Smooth muscle cell (in vitro differentiated cells): ENCODE measurements around the gene ZNF474. TPM values are rescaled to one million over a fixed set of nuclear protein-coding genes. Genes with fewer than 3 reads are reported as not detected.

Experiments used
- DNase-seq: peaks from one replicate; lab custom pipeline; 2025; ENCODE audit not compliant: unreplicated experiment; lab: John Stamatoyannopoulos, UW
- H2AFZ ChIP-seq: fragments of 200-600 bp; sonication (generic); 2 replicates; pipeline ENCODE4 v1.6.0; 2016; ENCODE audit warnings: antibody characterized with exemption, low read depth, mild to moderate bottlenecking
- H3F3A ChIP-seq: fragments of 200-600 bp; sonication (generic); 2 replicates; pipeline ENCODE4 v1.6.0; 2017; ENCODE audit warnings: antibody characterized with exemption, low read depth
- H3K27ac ChIP-seq: fragments of 200-600 bp; sonication (generic); 2 replicates; pipeline ENCODE4 v1.5.1; 2016; ENCODE audit warnings: low read depth, mild to moderate bottlenecking
- H3K27me3 ChIP-seq: fragments of 200-600 bp; sonication (generic); 2 replicates; pipeline ENCODE4 v1.6.1; 2016; ENCODE audit warnings: low read depth, mild to moderate bottlenecking
- H3K36me3 ChIP-seq: fragments of 200-600 bp; sonication (generic); 2 replicates; pipeline ENCODE4 v1.5.1; 2016; ENCODE audit warnings: low read depth
- H3K4me1 ChIP-seq: fragments of 200-600 bp; sonication (generic); 2 replicates; pipeline ENCODE4 v1.5.1; 2016; ENCODE audit warnings: low read depth
- H3K4me2 ChIP-seq: fragments of 200-600 bp; sonication (generic); 2 replicates; pipeline ENCODE4 v1.6.0; 2016; ENCODE audit warnings: mild to moderate bottlenecking
- H3K4me3 ChIP-seq: fragments of 200-600 bp; sonication (generic); 2 replicates; pipeline ENCODE4 v1.5.1; 2016; ENCODE audit warnings: mild to moderate bottlenecking
- H3K79me2 ChIP-seq: fragments of 200-600 bp; sonication (generic); 2 replicates; pipeline ENCODE4 v1.6.0; 2016; ENCODE audit warnings: low read depth, mild to moderate bottlenecking
- H3K9ac ChIP-seq: fragments of 200-600 bp; sonication (generic); 2 replicates; pipeline ENCODE4 v1.6.0; 2016; ENCODE audit warnings: low read depth
- H3K9me3 ChIP-seq: fragments of 200-600 bp; sonication (generic); replicated peaks from 2 replicates; pipeline ENCODE4 v1.5.1; 2016; ENCODE audit warnings: low read depth
- H4K20me1 ChIP-seq: fragments of 200-600 bp; sonication (generic); 2 replicates; pipeline ENCODE4 v1.6.0; 2016; ENCODE audit warnings: low read depth
- WGBS: methylation state at CpG from one replicate; pipeline ENCODE4 v1.1.7; 2016; ENCODE audit warnings: low lambda C conversion rate; 5-methylcytosine and 5-hydroxymethylcytosine counted together
- polyA plus RNA-seq: library from polyadenylated mRNA; unstranded; fragments of >200 nt; fragmentation: Nextera tagmentation; extraction: Ambion mirVana; gene quantifications from 2 replicates; pipeline ENCODE4 v1.2.1, GENCODE V29; 2016
- total RNA-seq: library from RNA; depleted of rRNA; stranded (reverse); fragments of >200 nt; gene quantifications from 2 replicates; pipeline ENCODE4 v1.2.3, GENCODE V29; 2014
- TF ChIP-seq, protein P1 (sequence below): fragments of 200-600 bp; sonication (generic); IDR thresholded peaks from 2 replicates; pipeline ENCODE4 v1.5.1; 2017; ENCODE audit warnings: borderline replicate concordance, mild to moderate bottlenecking, antibody characterized with exemption; ENCODE audit not compliant: insufficient read depth, poor library complexity, severe bottlenecking

The ZNF474 gene
- total and polyA plus RNA-seq, 2 experiments from 2014 or later = 1.1 to 2.2 TPM

DNA sequence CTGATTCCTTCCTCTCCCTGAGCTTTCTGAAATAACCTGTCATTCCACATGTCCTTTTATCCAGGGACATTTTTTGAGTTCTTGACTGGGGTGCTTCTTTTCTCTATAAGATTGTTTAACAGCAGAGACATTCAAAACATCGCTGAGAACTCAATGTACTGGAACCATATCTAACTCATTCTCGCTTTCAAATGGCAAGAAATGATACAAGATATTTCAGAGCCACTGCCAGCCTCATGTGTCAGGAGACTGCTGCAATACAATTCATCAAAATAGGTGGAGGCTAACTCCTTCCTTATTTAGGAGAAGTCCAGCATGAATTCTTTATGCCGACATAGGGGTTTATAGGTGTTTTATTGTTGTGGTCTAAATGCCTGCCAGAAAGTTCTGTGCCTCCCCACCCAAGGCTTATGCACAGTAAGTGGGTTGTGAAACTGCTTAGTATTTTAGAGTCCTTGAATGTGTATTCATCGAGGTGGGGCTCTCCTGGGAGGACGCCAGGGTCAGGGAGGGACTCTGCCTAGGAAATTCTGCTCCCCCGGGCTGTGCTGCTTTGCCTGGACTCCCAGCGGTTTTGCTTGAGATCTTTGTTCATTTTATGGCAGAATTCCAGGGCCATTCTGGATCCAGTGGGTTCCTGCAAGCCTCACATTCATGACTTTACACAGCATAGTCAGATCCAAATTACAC, 53.9 kb downstream of the ZNF474 start:
- peak overlapping the region; percentile 78 for H3K4me2 ChIP-seq
- H3K9ac ChIP-seq = peak overlapping the region; percentile 75
- no peak for DNase-seq
- no peak overlapping the region for H3K4me3 ChIP-seq
- no peaks in the 10 kb centered on the region for H3K36me3 ChIP-seq
- 41% methylated on average over 7 of the region's 7 CpGs for WGBS
- H3F3A ChIP-seq = peaks cover 37% of the 10 kb centered on the region
- no peaks in the 10 kb centered on the region for H3K79me2 ChIP-seq
- no peaks in the 10 kb centered on the region for H3K9me3 ChIP-seq
- peaks cover 30% of the 10 kb centered on the region for H3K4me1 ChIP-seq
- peak overlapping the region; percentile 38 for H2AFZ ChIP-seq
- no peaks in the 10 kb centered on the region for H3K27me3 ChIP-seq
- no peaks in the 10 kb centered on the region for H4K20me1 ChIP-seq
- peak overlapping the region; percentile 95 for H3K27ac ChIP-seq
- TF ChIP-seq, protein P1, sequence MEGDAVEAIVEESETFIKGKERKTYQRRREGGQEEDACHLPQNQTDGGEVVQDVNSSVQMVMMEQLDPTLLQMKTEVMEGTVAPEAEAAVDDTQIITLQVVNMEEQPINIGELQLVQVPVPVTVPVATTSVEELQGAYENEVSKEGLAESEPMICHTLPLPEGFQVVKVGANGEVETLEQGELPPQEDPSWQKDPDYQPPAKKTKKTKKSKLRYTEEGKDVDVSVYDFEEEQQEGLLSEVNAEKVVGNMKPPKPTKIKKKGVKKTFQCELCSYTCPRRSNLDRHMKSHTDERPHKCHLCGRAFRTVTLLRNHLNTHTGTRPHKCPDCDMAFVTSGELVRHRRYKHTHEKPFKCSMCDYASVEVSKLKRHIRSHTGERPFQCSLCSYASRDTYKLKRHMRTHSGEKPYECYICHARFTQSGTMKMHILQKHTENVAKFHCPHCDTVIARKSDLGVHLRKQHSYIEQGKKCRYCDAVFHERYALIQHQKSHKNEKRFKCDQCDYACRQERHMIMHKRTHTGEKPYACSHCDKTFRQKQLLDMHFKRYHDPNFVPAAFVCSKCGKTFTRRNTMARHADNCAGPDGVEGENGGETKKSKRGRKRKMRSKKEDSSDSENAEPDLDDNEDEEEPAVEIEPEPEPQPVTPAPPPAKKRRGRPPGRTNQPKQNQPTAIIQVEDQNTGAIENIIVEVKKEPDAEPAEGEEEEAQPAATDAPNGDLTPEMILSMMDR = no peak

DNA sequence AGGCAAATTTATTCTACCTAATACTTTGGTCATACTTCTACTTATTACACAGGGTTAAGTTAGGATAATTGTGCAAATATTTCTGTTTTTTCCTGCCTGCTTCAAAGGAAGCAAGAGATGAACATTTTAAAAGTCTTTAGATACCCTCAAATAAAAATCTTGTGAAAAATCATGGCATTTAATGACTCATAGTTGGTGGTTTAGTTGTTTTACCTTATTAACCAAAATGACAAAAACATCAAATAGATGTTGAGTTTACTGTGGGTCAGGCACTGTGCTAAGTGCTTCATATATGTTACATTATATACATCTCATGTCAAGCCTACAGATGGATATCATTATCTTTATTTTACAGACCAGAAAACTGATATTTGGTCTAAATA, 54.4 kb downstream of the ZNF474 start:
- no peak for DNase-seq
- H3K27me3 ChIP-seq = no peaks in the 10 kb centered on the region
- H3F3A ChIP-seq = peaks cover 37% of the 10 kb centered on the region
- no peak overlapping the region for H3K9ac ChIP-seq
- peaks cover 30% of the 10 kb centered on the region for H3K4me1 ChIP-seq
- H3K9me3 ChIP-seq = no peaks in the 10 kb centered on the region
- H3K79me2 ChIP-seq = no peaks in the 10 kb centered on the region
- peak overlapping the region; percentile 95 for H3K27ac ChIP-seq
- no peaks in the 10 kb centered on the region for H4K20me1 ChIP-seq
- H2AFZ ChIP-seq = peak overlapping the region; percentile 38
- peak overlapping the region; percentile 78 for H3K4me2 ChIP-seq
- no peak overlapping the region for H3K4me3 ChIP-seq
- H3K36me3 ChIP-seq = no peaks in the 10 kb centered on the region
- TF ChIP-seq, protein P1 = no peak

DNA sequence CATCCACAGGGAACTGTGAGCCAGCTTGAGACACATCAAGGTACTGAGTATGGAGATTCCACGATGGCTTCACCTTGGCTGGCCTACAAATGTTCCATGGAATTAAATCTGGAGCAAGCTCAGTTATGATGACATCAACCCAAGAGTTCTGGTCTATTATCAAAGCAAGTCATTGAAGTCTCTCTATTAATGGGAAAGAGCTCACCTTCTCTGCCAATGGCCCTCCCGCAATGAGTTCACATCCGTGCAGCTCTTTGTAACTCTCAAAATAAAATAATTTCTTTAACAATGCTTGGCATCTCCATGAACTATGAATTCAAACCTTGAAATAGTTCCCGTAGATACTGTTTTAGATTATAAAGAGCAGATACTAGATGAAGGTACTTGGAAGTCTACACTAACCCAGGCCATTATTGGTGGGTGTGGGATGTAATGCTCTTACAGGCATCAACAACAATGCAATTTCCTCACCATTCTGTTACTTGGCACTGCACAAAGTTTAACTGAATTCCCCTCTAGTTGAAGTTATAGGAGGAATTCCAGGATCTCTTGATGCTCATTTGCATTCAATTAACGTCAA, 55.4 kb downstream of the ZNF474 start:
- Histone ChIP-seq H3K9me3 (no peaks in the 10 kb centered on the region), H3K27me3 (no peaks in the 10 kb centered on the region), H4K20me1 (no peaks in the 10 kb centered on the region), H3K4me3 (no peak overlapping the region), H2AFZ (no peak overlapping the region), H3K27ac (no peak overlapping the region), H3K4me1 (peaks cover 30% of the 10 kb centered on the region), H3K36me3 (no peaks in the 10 kb centered on the region), H3K79me2 (no peaks in the 10 kb centered on the region), H3K4me2 (no peak overlapping the region), H3F3A (peaks cover 37% of the 10 kb centered on the region), H3K9ac (no peak overlapping the region)
- TF ChIP-seq, protein P1 = no peak
- 97% methylated on average over 5 of the region's 5 CpGs for WGBS
- no peak for DNase-seq

DNA sequence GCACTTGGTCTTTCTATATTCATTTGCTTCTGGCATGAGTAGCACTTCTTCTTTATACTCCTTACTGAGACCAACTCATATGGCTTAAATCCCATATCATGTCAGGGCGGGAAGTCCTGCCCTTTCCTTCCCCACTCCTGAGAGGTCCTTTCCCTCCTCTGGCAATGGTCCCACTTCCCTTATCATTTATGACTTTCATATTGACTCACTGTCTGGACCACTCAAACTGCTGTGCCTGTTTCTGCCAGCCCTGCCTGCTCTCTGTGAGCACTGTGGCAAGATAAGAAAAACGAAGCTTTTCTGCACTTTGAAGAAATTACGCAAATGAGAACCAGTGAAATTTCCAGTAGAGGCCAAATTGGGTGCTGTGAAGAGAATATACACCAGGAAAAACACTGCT, 58.1 kb downstream of the ZNF474 start:
- Histone ChIP-seq H3K4me1 (peaks cover 19% of the 10 kb centered on the region), H2AFZ (no peak overlapping the region), H3K27me3 (no peaks in the 10 kb centered on the region), H3K4me3 (no peak overlapping the region), H3K79me2 (no peaks in the 10 kb centered on the region), H3K9ac (no peak overlapping the region), H4K20me1 (no peaks in the 10 kb centered on the region), H3K9me3 (no peaks in the 10 kb centered on the region), H3K27ac (peak overlapping the region; percentile 75), H3K36me3 (no peaks in the 10 kb centered on the region), H3F3A (peaks cover 20% of the 10 kb centered on the region), H3K4me2 (peak overlapping the region; percentile 75)
- DNase-seq = no peak
- TF ChIP-seq, protein P1 = no peak
- 9% methylated on average over 3 of the region's 3 CpGs for WGBS
